ENCODE data around the gene RNF144A. TPM values are rescaled to one million over a fixed set of nuclear protein-coding genes. Genes with fewer than 3 reads are reported as not detected.

Gene RNF144A
- total RNA-seq, 3 donors from 2014 or later (not counting 1 experiment from before 2014, with no cell fraction given): 17.3 to 36.7 (median 19.0) TPM

GRCh38 chr2:7004636-7005035 lies 87.4 kb downstream of the RNF144A start:
- ATAC-seq (peak in 1 of 3 donors; percentile 45), DNase-seq (no peak)
- Histone ChIP-seq H3K36me3 (ENCODE audit: control insufficient read depth, insufficient read depth, low read length) (no peaks in the 10 kb centered on the region), H3K27ac (ENCODE audit: low read length) (no peak overlapping the region), H3K4me3 (ENCODE audit: low read length) (no peak overlapping the region), H3K4me1 (ENCODE audit: control insufficient read depth, insufficient read depth, low read length) (peaks cover 33% of the 10 kb centered on the region), H3K27me3 (ENCODE audit: control insufficient read depth, insufficient read depth, low read length) (no peaks in the 10 kb centered on the region), H3K9me3 (ENCODE audit: control insufficient read depth, insufficient read depth, low read length) (no peaks in the 10 kb centered on the region)
- intact Hi-C loops (cut with micrococcal nuclease): no loop called here
- Mint-ChIP-seq H3K4me3 (no peak overlapping the region), H3K9me3 (no peaks in the 10 kb centered on the region), H3K27ac (no peak overlapping the region), H3K4me1 (peaks cover 27 to 40% of the 10 kb centered on the region in 2 donors), H3K36me3 (no peaks in the 10 kb centered on the region), H3K27me3 (ENCODE audit: low read depth in 2 of 2) (no peaks in the 10 kb centered on the region)
- TF ChIP-seq, protein P1, sequence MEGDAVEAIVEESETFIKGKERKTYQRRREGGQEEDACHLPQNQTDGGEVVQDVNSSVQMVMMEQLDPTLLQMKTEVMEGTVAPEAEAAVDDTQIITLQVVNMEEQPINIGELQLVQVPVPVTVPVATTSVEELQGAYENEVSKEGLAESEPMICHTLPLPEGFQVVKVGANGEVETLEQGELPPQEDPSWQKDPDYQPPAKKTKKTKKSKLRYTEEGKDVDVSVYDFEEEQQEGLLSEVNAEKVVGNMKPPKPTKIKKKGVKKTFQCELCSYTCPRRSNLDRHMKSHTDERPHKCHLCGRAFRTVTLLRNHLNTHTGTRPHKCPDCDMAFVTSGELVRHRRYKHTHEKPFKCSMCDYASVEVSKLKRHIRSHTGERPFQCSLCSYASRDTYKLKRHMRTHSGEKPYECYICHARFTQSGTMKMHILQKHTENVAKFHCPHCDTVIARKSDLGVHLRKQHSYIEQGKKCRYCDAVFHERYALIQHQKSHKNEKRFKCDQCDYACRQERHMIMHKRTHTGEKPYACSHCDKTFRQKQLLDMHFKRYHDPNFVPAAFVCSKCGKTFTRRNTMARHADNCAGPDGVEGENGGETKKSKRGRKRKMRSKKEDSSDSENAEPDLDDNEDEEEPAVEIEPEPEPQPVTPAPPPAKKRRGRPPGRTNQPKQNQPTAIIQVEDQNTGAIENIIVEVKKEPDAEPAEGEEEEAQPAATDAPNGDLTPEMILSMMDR (IDR thresholded peaks at IDR 0.05): no peak
- 25% methylated on average over 3 of the region's 4 CpGs for WGBS (ENCODE audit: insufficient coverage)

DNA sequence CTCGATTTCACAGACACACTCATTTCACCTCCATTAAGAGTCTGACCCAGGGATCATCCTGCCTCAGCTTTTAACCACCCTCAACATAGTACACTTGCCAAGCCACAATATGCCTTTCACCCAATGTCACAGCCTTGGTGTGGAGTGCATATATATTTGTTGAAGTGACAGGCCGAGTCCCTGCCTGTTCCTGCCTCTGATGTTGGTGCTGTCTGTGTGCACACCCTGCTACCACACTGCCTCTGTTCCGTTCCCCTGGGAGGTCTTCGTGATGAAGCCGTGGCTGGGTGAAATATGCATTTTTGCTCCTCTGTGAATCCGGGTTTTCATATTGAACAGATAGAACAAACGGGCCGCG lies 90.3 kb downstream of the RNF144A start:
- intact Hi-C loops (cut with micrococcal nuclease): no loop called here
- DNase-seq: no peak
- no peaks in the 10 kb centered on the region for H3K36me3 Mint-ChIP-seq
- 47% methylated on average over 9 of the region's 9 CpGs for WGBS (ENCODE audit: insufficient coverage)
- Histone ChIP-seq H3K4me1 (ENCODE audit: control insufficient read depth, insufficient read depth, low read length) (peaks cover 26% of the 10 kb centered on the region), H3K4me3 (ENCODE audit: low read length) (no peak overlapping the region), H3K27ac (ENCODE audit: low read length) (no peak overlapping the region), H3K9me3 (ENCODE audit: control insufficient read depth, insufficient read depth, low read length) (no peaks in the 10 kb centered on the region), H3K27me3 (ENCODE audit: control insufficient read depth, insufficient read depth, low read length) (no peaks in the 10 kb centered on the region), H3K36me3 (ENCODE audit: control insufficient read depth, insufficient read depth, low read length) (no peaks in the 10 kb centered on the region)
- no peak overlapping the region for H3K4me3 Mint-ChIP-seq
- no peaks in the 10 kb centered on the region for H3K9me3 Mint-ChIP-seq
- H3K27me3 Mint-ChIP-seq (ENCODE audit: low read depth in 2 of 2): no peaks in the 10 kb centered on the region
- TF ChIP-seq, protein P1 (IDR thresholded peaks at IDR 0.05): no peak
- peak overlapping the region; percentile 15 to 36 for H3K27ac Mint-ChIP-seq
- peaks cover 21 to 23% of the 10 kb centered on the region in 2 donors for H3K4me1 Mint-ChIP-seq
- peak in 2 of 3 donors; percentile 13 to 59 for ATAC-seq

GRCh38 chr2:7007846-7008741 lies 90.9 kb downstream of the RNF144A start:
- peaks cover 25 to 28% of the 10 kb centered on the region in 2 donors for H3K4me1 Mint-ChIP-seq
- Histone ChIP-seq H3K27me3 (ENCODE audit: control insufficient read depth, insufficient read depth, low read length) (no peaks in the 10 kb centered on the region), H3K27ac (ENCODE audit: low read length) (no peak overlapping the region), H3K9me3 (ENCODE audit: control insufficient read depth, insufficient read depth, low read length) (no peaks in the 10 kb centered on the region), H3K36me3 (ENCODE audit: control insufficient read depth, insufficient read depth, low read length) (no peaks in the 10 kb centered on the region), H3K4me3 (ENCODE audit: low read length) (no peak overlapping the region), H3K4me1 (ENCODE audit: control insufficient read depth, insufficient read depth, low read length) (peaks cover 26% of the 10 kb centered on the region)
- H3K9me3 Mint-ChIP-seq: no peaks in the 10 kb centered on the region
- 39% methylated on average over 24 of the region's 24 CpGs for whole genome bisulfite sequencing (ENCODE audit: insufficient coverage)
- H3K36me3 Mint-ChIP-seq: no peaks in the 10 kb centered on the region
- DNase-seq (no peak), ATAC-seq (peak in 2 of 3 donors; percentile 57 to 59)
- peak overlapping the region; percentile 15 to 36 for H3K27ac Mint-ChIP-seq
- H3K4me3 Mint-ChIP-seq: no peak overlapping the region
- TF ChIP-seq, protein P1 (IDR thresholded peaks at IDR 0.05): no peak
- H3K27me3 Mint-ChIP-seq (ENCODE audit: low read depth in 2 of 2): no peaks in the 10 kb centered on the region
- intact Hi-C loops (cut with micrococcal nuclease): no loop called here

Data from natural killer cell (primary cell).